NCI-H446 treated with DMSO at 0.1 percent for 48 hours (cell line): ENCODE results near the gene JAZF1.

ENCODE experiments used
- DNase-seq: peaks from one replicate; lab custom pipeline; 2025; lab: John Stamatoyannopoulos, UW

JAZF1 gene

DNA sequence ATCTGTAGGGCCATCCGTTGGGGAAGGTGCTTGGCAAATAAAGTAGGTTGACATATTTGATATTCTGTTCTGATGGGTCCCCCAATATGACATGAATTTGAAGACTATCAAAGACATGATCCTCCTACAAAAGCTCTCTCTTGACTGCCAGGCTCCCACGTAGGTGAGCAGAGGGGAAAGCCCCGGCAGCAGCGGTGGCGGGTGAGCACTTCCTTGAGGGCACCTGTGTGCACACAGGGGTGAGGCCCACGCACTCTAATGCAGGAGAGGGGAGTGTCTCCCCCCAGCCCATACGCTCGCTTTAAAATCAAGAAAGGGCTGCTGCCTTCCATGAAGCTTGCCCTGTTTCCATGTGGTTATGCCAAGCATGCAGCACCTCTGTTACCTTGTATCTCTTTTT lies 340.3 kb downstream of the JAZF1 start:
- DNase-seq, result no peak

DNA sequence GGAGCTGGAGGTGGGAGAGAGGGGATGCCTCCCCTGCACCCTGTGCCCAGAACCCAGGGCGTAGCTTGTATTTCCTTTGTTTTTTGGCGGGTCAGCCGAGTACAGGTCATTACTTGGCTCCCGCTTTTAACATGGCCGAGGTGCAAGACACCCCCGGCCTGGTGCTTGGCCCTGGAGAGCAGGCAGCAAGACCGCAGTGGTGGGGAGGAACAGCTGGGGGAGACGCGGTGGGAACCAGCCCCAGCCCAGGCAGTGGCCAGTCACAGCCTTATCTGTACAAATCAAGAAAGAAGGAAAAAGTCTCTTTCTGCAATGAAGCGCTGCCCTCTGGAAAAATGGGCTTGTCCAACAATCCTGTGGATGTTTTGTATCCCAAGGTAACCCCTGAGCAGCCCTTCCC lies 341.5 kb downstream of the JAZF1 start:
- no peak for DNase-seq

DNA sequence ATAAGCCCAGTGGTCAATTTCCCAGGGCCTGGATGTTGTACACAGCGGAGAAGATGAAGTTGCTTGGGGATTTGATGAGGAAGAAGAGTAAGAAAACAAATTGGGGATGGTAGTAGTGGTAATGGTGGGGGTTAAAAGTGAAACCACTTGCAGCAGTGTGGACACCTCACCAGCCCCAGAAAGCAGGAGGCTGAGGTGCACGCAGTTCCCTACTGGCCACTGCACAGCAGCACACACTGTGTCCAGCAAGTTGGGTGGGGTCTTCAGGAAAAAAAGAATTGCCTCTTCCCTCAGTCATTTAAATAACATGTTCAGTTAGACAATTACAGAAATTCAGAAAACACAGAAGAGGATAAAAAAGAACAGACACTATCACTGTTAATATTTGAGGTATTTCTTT lies 344.1 kb downstream of the JAZF1 start:
- no peak for DNase-seq

DNA sequence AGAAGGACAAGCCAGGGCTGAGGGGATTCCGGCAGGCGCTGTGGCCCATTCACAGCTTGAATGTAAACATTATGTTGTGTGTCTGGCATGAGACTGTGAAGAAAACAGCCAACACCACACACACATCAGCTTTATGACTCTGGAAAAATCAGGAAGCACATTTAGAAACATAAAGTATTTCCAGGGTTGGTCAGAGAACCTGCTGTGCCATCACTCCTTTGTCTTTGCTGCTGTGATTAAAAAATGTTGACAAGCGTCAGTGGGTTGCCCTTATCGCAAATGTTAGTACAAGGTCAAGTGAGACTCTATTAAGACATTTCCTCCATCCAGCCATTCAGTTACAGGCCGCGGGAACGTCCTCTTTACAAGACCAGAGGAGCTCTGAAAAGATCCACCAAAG lies 345.2 kb downstream of the JAZF1 start:
- no peak for DNase-seq

DNA sequence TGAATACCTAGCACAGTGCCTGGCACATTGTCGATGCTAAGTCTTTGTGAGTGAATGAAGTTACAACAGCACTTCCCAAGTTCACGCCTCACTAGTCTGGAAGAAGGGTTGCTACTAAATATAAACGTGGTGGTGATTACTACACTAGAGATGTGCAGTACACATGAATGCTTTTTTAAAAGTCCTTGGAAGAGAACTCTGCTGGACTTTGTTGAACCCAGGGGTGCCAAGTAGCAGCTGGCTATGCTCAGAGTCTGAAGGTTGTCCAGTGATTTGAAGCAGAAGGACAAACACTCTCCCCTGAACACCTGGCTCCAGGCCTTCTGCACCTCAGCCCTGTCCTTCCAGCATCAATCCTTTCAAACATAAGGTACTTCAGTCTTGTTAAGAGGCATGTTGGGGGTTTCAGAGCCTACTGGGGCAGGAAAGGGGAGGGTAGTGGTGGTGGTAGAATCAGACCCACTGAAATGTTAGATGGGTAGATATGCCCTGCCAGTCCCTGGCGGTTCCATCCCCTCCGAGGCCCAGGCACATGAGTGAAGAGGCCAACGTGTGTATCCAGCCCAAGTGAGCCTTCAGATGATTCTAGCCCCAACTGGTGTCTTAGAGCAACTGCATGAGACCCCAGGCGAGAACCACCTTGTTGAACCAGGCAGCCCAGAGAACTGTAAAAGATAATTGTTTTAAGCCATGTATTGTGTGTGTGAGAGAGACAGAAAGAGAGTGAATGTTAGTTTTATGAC lies 346.2 kb downstream of the JAZF1 start:
- no peak for DNase-seq

DNA sequence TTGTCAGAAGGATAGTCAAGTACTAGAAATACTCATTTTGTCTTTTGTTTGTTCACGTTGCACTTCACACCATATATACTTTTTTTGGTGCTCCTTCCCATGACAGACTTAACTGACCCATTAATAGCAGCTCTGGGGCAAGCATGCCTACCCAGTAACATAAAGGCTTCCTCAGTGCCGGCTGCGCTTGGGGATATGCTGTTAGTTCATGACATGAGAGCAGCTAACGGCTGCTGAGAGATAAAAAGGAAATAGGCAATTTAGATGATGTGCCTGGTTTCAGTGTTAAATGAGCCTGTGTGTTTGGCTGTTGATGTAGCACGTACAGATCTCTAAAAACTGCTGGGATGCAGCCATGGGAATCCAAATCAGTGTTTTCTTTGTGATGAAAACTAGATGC lies 354.2 kb downstream of the JAZF1 start:
- no peak for DNase-seq

DNA sequence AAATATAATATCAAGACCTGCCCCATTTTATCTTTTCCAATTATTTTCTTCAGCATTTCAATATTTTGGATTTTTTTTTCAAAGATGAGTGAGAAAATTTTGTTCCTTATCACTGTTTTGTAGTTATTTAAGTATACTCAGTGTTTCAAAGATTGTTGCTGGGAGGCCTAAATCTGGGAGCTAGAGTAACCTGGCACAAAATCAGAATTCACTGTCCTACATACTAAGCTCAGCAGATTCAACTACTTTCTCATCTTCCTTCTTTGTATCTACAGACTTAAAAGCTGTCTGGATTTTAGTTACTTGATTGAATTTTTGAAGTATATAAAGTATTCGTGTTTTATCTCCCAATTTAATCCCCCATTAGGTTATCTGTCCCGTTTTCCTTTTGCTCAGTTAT lies 354.7 kb downstream of the JAZF1 start:
- DNase-seq, result no peak

DNA sequence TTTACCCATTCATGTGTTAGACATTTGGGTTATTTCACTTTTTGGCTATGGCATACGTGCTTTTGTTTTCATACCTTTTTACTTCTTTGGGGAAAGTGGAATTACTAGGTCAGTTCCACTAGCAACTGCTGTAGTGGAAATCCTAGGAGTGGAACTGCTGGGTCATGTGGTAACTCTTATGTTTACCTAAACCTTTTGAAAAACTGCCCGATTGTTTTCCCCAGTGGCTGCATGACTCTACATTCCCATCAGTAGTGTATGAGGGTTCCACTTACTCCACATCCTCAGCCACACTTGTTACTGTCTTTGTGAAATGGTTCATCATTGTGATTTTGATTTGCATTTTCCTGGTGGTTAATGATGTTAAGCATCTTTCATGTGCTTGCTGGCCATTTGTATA lies 358.4 kb downstream of the JAZF1 start:
- DNase-seq, result no peak

DNA sequence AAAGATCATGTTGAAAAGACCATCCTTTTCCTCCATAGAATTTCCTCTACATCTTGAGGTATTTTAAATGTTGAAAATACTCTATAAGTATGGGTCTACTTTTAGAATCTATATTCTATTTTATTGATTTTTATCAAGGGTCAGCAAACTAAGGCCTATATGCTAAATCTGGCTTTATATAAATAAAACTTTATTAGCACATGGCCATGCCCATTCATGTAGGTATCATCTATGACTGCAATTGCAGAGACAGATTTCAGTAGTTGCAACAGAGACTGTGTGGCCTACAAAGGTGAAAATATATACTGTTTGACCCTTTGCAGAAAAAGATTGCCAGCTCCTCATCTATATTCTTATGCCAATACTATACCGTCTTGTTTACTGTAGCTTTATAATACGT lies 367.9 kb downstream of the JAZF1 start:
- no peak for DNase-seq

DNA sequence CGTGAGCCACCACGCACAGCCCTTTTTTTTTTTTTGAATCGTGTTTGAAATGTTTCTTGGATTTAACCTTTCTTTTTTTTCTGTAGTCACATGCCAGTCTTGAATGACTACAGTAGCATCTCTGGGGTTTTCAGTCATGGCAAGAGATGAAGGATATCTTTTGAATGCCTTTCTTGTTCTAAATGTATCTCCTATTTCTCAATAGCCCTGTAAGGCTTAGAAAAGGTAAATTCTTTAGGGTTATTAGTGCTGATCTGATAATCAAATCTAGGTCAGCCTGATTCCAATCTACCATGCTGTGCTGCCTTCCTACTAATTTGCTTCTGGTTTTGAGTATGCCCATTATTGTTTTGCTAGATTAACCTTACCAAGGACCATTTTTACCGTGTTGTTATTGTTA lies 370.4 kb downstream of the JAZF1 start:
- DNase-seq, result no peak

DNA sequence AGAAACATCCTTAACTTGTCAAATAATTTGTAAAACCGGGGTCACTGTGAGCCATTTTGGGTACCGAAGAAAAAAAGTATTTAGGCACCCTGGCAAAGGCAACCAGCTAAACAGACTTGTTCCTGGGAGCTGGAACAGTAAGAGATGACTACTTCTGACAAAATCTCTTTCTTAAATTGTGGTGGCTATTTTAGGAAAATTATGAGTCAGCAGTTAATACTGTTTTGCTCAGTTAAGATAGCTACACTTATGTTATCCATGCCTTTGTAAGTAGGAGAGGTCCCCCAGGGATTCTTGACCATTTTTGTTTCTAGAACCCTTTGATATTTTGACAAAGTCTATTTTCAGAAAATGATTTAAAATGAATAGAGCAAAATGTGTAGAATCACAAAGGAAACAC lies 372.0 kb downstream of the JAZF1 start:
- no peak for DNase-seq

DNA sequence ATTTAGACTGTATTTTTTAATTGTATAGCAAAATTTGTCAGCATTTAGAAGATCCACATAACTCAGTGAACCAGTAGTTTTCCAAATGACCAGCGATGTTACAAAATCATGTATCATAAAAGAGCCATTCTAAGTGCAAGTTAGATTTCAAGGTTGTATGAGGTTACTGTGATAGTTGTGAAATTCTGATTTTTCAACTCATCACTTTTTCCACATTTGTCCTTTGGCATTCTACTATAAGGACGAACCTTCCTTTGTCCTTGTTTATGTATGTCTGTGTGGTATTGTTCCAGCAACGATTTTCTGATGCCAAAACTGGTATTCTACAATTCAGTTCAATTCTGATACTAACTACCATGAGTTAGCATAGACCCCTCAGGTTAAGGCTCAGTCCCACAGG lies 376.5 kb downstream of the JAZF1 start:
- DNase-seq, result no peak

DNA sequence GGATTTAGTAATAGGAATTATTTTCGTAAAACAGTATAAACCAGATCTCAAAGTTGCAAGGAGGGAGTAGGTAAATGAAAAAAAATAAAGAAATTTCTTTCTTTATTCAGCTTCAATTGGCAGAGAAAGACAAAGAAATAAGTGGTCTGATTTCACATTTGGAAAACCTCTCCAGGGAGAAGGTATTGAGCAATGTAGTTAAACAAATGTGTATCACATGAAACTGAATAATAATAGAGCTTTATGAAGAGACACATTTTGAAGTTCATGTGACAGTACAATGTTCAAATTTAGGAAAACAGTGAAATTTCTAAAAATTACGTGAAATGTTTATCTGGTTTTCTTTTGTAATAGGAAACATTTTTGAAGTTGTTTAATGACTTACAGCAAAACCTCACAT lies 377.6 kb downstream of the JAZF1 start:
- no peak for DNase-seq

DNA sequence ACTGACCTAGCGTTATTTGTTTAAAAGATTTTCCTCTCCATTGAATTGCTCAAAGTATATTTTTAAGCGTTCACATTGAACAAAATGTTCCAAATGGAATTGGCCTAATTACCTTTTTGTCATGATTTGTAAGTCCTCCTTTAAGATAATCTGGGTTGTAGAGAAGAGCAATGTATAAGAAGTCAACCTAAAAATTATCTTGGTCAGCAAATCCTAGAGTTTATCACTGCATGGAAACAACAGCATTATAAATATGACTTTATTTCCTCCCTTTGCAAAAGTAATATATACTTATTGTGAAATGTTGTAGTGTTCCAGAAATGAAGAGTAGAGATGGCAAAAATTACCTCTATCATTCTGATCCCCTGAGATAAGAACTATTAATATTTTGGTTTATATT lies 381.4 kb downstream of the JAZF1 start:
- DNase-seq, result no peak

DNA sequence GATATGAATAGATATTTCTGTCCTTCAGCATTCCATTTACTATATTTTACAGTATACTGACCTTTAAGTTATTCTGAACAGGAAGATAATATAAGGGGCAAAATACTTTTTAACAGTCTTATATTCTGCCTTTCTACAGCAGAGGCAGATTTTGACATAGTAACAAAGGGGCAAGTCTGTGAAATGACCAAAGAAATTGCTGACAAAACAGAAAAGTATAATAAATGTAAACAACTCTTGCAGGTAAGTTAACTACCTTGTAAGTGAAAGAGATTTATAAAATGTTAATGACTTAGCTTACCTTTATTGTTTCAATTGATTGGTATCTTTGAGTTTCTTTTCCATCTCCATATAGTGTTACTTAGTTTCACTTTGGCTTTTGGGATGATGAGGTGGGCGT lies 384.6 kb downstream of the JAZF1 start:
- DNase-seq, result no peak

DNA sequence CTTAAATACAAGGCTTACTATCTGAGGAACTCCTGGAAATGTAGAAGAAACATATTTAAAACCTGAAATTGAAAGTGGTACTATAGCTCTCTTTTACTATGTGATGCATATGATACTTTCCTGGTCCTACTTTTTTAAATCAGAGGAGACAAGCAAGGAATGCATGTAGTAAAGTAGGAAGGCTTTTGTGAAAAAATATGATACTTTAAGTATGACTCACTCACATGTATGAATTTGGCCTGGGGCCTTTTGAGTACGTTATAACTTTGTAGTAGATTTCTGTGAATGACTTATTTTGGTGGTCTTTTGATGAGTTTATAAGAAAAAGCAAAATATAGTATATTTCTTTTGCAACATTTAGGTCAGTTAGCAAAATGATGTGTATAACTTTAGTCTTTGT lies 386.8 kb downstream of the JAZF1 start:
- DNase-seq, result no peak

DNA sequence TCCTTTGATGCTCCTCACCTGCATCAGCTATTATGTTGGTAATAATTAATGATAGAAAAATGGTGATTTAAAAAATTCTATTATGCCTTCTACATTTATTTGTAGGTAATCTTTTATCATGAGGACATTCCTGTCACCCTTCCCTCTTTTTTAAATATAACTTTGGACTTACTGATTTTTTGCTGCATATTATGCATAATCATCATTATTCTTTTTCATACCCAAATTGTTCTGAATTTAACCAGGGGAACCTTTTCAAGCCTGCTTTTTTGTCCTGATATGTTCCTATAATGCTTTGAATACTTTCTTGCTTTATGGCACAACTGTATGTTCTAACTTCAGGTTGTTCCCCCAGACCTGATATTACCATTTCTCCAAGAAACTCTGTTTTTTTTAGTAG lies 392.2 kb downstream of the JAZF1 start:
- no peak for DNase-seq

DNA sequence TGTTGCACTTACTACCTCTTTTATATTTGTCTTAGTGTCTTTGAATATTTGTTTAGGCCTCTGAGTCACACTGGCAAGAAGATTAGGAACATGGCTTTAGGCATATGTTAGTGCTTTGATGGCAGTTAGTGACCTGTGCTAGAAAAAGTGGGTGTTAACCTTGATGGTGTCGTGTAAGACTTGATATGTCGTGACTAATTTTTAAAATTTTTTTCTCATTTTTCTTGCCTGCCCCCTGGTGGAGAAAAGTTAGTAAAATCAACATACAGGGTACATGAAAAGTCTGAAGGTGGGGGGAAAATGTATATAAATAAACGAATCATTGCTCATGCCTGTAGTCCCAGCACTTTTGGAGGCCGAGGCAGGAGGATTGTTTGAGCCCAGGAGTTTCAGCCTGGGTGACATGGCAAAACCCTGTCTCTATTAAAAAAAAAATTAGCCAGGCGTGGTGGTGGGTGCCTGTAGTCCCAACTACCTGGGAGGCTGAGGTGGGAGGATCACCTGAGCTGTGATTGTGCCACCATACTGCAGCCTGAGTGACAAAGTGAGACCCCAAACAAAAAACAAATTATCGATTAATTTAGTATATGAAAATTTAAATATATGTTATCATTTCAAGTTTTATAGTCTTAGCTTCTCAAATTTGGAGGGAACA lies 396.1 kb downstream of the JAZF1 start:
- peak; percentile 27 for DNase-seq

DNA sequence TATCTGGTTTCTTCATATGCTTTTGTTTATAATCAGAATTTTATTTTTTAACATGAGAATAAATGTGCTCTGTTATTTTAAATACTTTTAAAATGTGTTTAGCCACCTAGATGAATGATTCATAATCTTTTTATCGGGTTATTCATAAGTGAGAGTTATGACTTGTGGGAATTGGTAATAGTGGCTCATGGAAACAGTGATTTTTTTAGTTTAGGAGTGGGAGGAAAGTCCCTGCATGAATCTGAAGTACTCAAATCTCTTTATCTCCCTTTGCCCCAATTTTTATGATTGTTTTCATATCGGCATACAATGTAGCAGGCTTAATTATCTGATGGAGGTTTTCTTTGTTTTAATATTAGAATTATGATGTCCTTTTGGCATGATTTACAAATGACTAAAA lies 397.7 kb downstream of the JAZF1 start:
- DNase-seq, result no peak

DNA sequence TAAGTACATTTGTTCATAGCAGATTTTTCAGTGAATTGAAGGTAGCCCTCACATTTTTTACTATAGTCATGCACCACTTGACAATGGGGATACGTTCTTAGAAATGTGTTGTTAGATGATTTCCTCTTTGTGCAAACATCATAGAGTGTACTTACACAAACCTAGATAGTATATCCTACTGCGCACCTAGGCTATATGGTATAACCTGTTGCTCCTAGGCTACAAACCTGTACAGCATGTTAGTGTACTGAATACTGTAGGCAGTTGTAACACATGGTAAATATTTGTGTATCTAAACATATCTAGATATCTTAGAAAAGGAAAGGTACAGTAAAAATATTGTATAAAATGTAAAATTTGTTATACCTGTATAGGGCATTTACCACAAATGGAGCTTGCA lies 399.4 kb downstream of the JAZF1 start:
- no peak for DNase-seq
